Liver (tissue), 9 donors: Measurements from ENCODE around the gene FAM110A. TPM values are rescaled to one million over a fixed set of nuclear protein-coding genes. Genes with fewer than 3 reads are reported as not detected.
"Not testable (repeated sequence)": the region's sequence is repeated elsewhere in the genome, so short reads cannot be mapped to it uniquely, and the experiment has no call there.

ENCODE experiments used
- DNase-seq: peaks from one replicate; pipeline ENCODE4 v3.0.0-alpha.2; 2017; ENCODE audit warnings: low spot score
- H3K27ac ChIP-seq, 2 donors: one replicate each; pipeline ENCODE4 v1.7.0; 2013; ENCODE audit warnings: inconsistent platforms in 2 of 2, low read length in 2 of 2, control low read depth in 1 of 2, low read depth in 1 of 2, mild to moderate bottlenecking in 1 of 2
- H3K27me3 ChIP-seq, 4 donors: one replicate each; pipeline versions ENCODE4 v1.6.1 to v1.7.0; 2013; ENCODE audit warnings: low read length in 3 of 4, inconsistent platforms in 1 of 4, mild to moderate bottlenecking in 1 of 4, moderate library complexity in 1 of 4; ENCODE audit not compliant: control insufficient read depth in 4 of 4, insufficient read depth in 4 of 4
- H3K36me3 ChIP-seq, 4 donors: one replicate each; pipeline versions ENCODE4 v1.6.1 to v1.7.0; 2013; ENCODE audit warnings: low read length in 3 of 4, mild to moderate bottlenecking in 3 of 4, low read depth in 1 of 4, moderate library complexity in 1 of 4; ENCODE audit not compliant: control insufficient read depth in 4 of 4, insufficient read depth in 3 of 4
- H3K4me1 ChIP-seq, 4 donors: one replicate each; pipeline versions ENCODE4 v1.6.1 to v1.7.0; 2013; ENCODE audit warnings: low read length in 3 of 4, mild to moderate bottlenecking in 3 of 4, moderate library complexity in 1 of 4; ENCODE audit not compliant: control insufficient read depth in 4 of 4, insufficient read depth in 4 of 4
- H3K4me3 ChIP-seq, 3 donors: one replicate each; pipeline versions ENCODE4 v1.6.1 to v1.7.0; 2013; ENCODE audit warnings: low read length in 3 of 3, control low read depth in 1 of 3, low read depth in 1 of 3, mild to moderate bottlenecking in 1 of 3
- H3K9ac ChIP-seq, 2 donors: one replicate each; pipeline ENCODE4 v1.7.0; 2013; ENCODE audit warnings: low read length in 2 of 2, mild to moderate bottlenecking in 2 of 2, moderate library complexity in 2 of 2, control low read depth in 1 of 2, low read depth in 1 of 2
- H3K9me3 ChIP-seq, 4 donors: one replicate each; pipeline versions ENCODE4 v1.6.1 to v1.7.0; 2013; ENCODE audit warnings: low read length in 3 of 4; ENCODE audit not compliant: control insufficient read depth in 4 of 4
- ATF3 ChIP-seq: IDR thresholded peaks from 2 replicates; pipeline ENCODE4 v1.6.1; 2016; ENCODE audit warnings: antibody characterized with exemption
- EGR1 ChIP-seq, 2 donors: IDR thresholded peaks; 2 replicates each; pipeline ENCODE4 v1.6.1; 2016 to 2018; ENCODE audit warnings: antibody characterized with exemption in 2 of 2, low read depth in 2 of 2
- FOXA2 ChIP-seq: IDR thresholded peaks from 2 replicates; pipeline ENCODE4 v1.6.1; 2016; ENCODE audit warnings: antibody characterized with exemption
- GABPA ChIP-seq, 2 donors: IDR thresholded peaks in 1 of 2; conservative IDR thresholded peaks in 1 of 2; 2 replicates each; pipeline ENCODE4 v1.6.1; 2016; ENCODE audit warnings: antibody characterized with exemption in 2 of 2, mild to moderate bottlenecking in 1 of 2, moderate library complexity in 1 of 2
- HNF4A ChIP-seq, 2 donors: conservative IDR thresholded peaks; 2 replicates each; pipeline ENCODE4 v1.6.1; 2016; ENCODE audit warnings: antibody characterized with exemption in 2 of 2, mild to moderate bottlenecking in 2 of 2
- HNF4G ChIP-seq: IDR thresholded peaks from 2 replicates; pipeline ENCODE4 v1.6.1; 2016; ENCODE audit warnings: antibody characterized with exemption
- JUND ChIP-seq, 2 donors: IDR thresholded peaks; 2 replicates each; pipeline ENCODE4 v1.6.1; 2016; ENCODE audit warnings: antibody characterized with exemption in 2 of 2
- NR2F2 ChIP-seq: IDR thresholded peaks from 2 replicates; pipeline ENCODE4 v1.6.1; 2016; ENCODE audit warnings: antibody characterized with exemption
- RAD21 ChIP-seq, 2 donors: IDR thresholded peaks; 2 replicates each; pipeline ENCODE4 v1.6.1; 2016; ENCODE audit warnings: antibody characterized with exemption in 2 of 2, mild to moderate bottlenecking in 2 of 2
- REST ChIP-seq: IDR thresholded peaks from 2 replicates; pipeline ENCODE4 v1.6.1; 2016; ENCODE audit warnings: antibody characterized with exemption, mild to moderate bottlenecking
- RXRA ChIP-seq, 2 donors: IDR thresholded peaks; 2 replicates each; pipeline ENCODE4 v1.6.1; 2017 to 2018; ENCODE audit warnings: antibody characterized with exemption in 2 of 2, mild to moderate bottlenecking in 1 of 2
- SP1 ChIP-seq: IDR thresholded peaks from 2 replicates; pipeline ENCODE4 v1.6.1; 2018; ENCODE audit warnings: antibody characterized with exemption, mild to moderate bottlenecking
- TAF1 ChIP-seq: conservative IDR thresholded peaks from 2 replicates; pipeline ENCODE4 v1.6.1; 2016; ENCODE audit warnings: antibody characterized with exemption, mild to moderate bottlenecking
- YY1 ChIP-seq: IDR thresholded peaks from 2 replicates; pipeline ENCODE4 v1.6.1; 2016; ENCODE audit warnings: antibody characterized with exemption, mild to moderate bottlenecking
- ZBTB33 ChIP-seq: IDR thresholded peaks from 2 replicates; pipeline ENCODE4 v1.6.1; 2016; ENCODE audit warnings: antibody characterized with exemption
- WGBS: extraction: QIAGEN DNeasy Blood & Tissue Kit; methylation state at CpG from one replicate; pipeline ENCODE4 v1.1.7; 2013; 5-methylcytosine and 5-hydroxymethylcytosine counted together
- polyA plus RNA-seq, 2 donors: library from polyadenylated mRNA; stranded (reverse) in 1 of 2; unstranded in 1 of 2; fragments of 200-250 nt in 1 of 2; fragments of >200 nt in 1 of 2; fragmentation: Nextera tagmentation in 1 of 2; extraction: Ambion mirVana in 1 of 2; gene quantifications; one replicate each; pipeline versions ENCODE4 v1.2.1 to v1.2.3, GENCODE V29; 2013 to 2015
- total RNA-seq, 2 donors: library from RNA; depleted of rRNA; stranded (reverse); fragments of >200 nt; gene quantifications; one replicate each; pipeline ENCODE4 v1.2.3, GENCODE V29; 2014
- donor health status: healthy.
- donor health status: healthy.
- donor health status: healthy.
- donor health status: healthy.
- donor health status: healthy.

Gene FAM110A
- total and polyA plus RNA-seq, 4 donors, result 1.2 to 6.7 (median 2.0) TPM

GRCh38 chr20:796921-797320 is 36.6 kb upstream of the FAM110A start:
- WGBS, result 71% methylated on average over 3 of the region's 3 CpGs
- no peak overlapping the region for H3K4me3 ChIP-seq
- H3K36me3 ChIP-seq, result no peaks in the 10 kb centered on the region
- peaks cover 0 to 3% (median 0%) of the 10 kb centered on the region in 4 donors for H3K9me3 ChIP-seq
- TF ChIP-seq FOXA2 (no peak), HNF4G (no peak), TAF1 (no peak), JUND (IDR thresholded peaks at IDR 0.05) (no peak), GABPA (IDR thresholded peaks at IDR 0.05 in 1 of 2, conservative IDR thresholded peaks at IDR 0.05 in 1 of 2) (no peak), NR2F2 (no peak), ATF3 (no peak), ZBTB33 (no peak), REST (no peak), EGR1 (IDR thresholded peaks at IDR 0.05; ENCODE audit: low read depth in 2 of 2) (no peak), YY1 (no peak), RXRA (IDR thresholded peaks at IDR 0.05) (no peak), SP1 (no peak), RAD21 (IDR thresholded peaks at IDR 0.05) (no peak), HNF4A (conservative IDR thresholded peaks at IDR 0.05) (no peak)
- peaks cover 0 to 9% (median 0%) of the 10 kb centered on the region in 4 donors for H3K27me3 ChIP-seq
- H3K4me1 ChIP-seq, result no peaks in the 10 kb centered on the region
- DNase-seq, result no peak
- H3K27ac ChIP-seq, result no peak overlapping the region
- no peak overlapping the region for H3K9ac ChIP-seq

- H3K4me1 ChIP-seq, H3K4me3 ChIP-seq, H3K27ac ChIP-seq, DNase-seq, H3K36me3 ChIP-seq, H3K9ac ChIP-seq, H3K27me3 ChIP-seq, H3K9me3 ChIP-seq: not testable (repeated sequence)
- 74% methylated on average over 5 of the region's 5 CpGs for WGBS
These were observed 34.8 kb upstream of the FAM110A start for GRCh38 chr20:798746-799145.

GRCh38 chr20:800026-800425 is 33.5 kb upstream of the FAM110A start:
- not testable (repeated sequence) for H3K9me3 ChIP-seq, H3K9ac ChIP-seq, H3K27me3 ChIP-seq, DNase-seq, H3K36me3 ChIP-seq, H3K4me3 ChIP-seq, H3K27ac ChIP-seq, H3K4me1 ChIP-seq
- WGBS, result 90% methylated on average over 7 of the region's 7 CpGs
